ENCODE measurements around the gene PAN2. TPM values are rescaled to one million over a fixed set of nuclear protein-coding genes. Genes with fewer than 3 reads are reported as not detected.

PAN2 gene
- total RNA-seq, 1 experiment from 2014 or later, result 11.8 TPM

DNA sequence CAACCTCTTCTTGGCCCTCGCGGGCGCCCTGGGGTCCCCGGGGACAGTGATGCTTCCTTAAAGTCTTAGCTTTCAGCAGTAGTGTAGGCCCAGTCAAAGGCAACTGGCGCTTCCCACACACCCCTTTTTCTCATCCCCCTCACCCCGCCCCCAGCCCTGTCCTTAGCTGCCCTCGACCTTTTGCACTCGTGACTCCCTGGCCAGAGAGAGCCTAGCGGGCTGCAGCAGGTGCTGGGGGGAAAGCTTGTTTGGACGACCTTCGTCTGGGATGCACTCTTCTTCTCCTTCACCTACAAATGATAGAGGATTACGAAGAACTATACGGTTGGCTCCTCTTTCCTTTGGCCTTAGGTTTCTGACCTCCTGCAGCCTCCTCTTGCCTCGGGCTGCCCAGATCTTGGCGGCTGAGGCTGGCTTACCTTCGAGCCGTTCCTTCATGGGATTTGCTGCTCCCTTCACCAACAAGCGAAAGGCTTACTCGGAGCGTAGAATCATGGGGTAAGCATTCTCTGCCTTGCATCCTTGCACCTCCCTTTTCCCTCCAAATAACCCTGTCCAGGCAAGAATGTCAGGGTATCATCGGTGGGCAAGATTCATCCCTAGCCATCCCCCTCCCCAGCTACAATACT lies 66.2 kb downstream of the PAN2 start:
- DNase-seq (ENCODE audit: low spot score), result no peak

DNA sequence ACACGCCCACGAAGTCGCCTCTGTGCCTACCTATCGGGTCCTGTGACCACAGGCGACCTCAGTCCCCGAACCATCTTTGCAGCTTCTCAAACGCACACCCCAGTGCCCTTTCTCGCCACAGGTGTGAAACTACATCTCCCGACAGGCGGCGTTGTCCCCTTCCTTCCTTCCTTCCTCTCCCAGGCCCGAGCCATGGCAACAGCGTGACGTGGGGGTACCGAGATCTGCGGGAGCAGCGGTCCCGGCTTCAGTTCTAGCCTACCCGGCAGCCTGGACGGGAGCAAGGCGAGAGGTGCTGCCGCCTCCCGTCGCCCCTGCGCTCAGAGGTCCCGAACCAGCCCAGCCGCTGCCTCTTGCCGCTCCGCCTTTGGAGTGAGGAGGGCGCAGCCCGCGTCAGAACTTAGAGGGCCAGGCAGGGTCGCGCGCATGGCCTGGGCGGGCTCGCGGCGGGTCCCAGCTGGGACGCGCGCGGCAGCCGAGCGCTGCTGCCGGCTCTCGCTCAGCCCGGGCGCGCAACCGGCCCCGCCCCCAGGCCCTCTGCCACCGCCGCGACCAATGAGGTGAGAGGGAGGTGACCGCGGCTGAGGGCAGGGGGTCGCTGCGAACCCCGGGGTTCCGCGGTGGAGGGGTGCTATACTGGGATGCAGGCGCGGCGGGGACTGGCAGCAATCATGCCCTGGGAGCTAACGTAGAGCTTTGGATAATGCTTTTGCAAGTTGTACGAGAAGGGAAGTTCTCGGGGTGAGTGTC lies 66.9 kb downstream of the PAN2 start, which contains the start of gene COQ10A:
Gene COQ10A, plus strand, starts transcription at position 250 of the 750 bp plus-strand sequence. Its CDS starts 177 bp downstream, at position 427.
- DNase-seq (ENCODE audit: low spot score), result peak; percentile 84

Other genes with a start within 250 kb of the PAN2 start
- gene PA2G4, start 229.4 kb downstream of the PAN2 start, total RNA-seq (2014; rRNA removed; shearing (Covaris generic)), result 203 and 227 TPM in 2 replicates
- gene RPL41, start 217.4 kb downstream of the PAN2 start, total RNA-seq (2014; rRNA removed; shearing (Covaris generic)), result 3,847 and 4,326 TPM in 2 replicates
- 1.9 and 2.4 TPM in 2 replicates for gene ZC3H10, start 215.7 kb downstream of the PAN2 start, total RNA-seq (2014; rRNA removed; shearing (Covaris generic))
- gene ESYT1, start 205.7 kb downstream of the PAN2 start, total RNA-seq (2014; rRNA removed; shearing (Covaris generic)), result 62.9 and 80.8 TPM in 2 replicates
- gene MYL6B, start 181.4 kb downstream of the PAN2 start, total RNA-seq (2014; rRNA removed; shearing (Covaris generic)), result 88.0 and 129 TPM in 2 replicates
- gene MYL6, start 175.6 kb downstream of the PAN2 start, total RNA-seq (2014; rRNA removed; shearing (Covaris generic)), result 2,426 and 2,616 TPM in 2 replicates
- gene SMARCC2, start 144.5 kb downstream of the PAN2 start, total RNA-seq (2014; rRNA removed; shearing (Covaris generic)), result 19.6 and 22.9 TPM in 2 replicates
- 55.1 and 62.8 TPM in 2 replicates for gene RNF41, start 112.1 kb downstream of the PAN2 start, total RNA-seq (2014; rRNA removed; shearing (Covaris generic))
- gene NABP2, start 109.7 kb downstream of the PAN2 start, total RNA-seq (2014; rRNA removed; shearing (Covaris generic)), result 65.8 and 87.5 TPM in 2 replicates
- not detected in 2 replicates for gene SLC39A5, start 103.9 kb downstream of the PAN2 start, total RNA-seq (2014; rRNA removed; shearing (Covaris generic))
- gene ANKRD52, start 75.6 kb downstream of the PAN2 start, total RNA-seq (2014; rRNA removed; shearing (Covaris generic)), result 13.4 and 15.4 TPM in 2 replicates
- gene COQ10A, start 67.1 kb downstream of the PAN2 start, total RNA-seq (2014; rRNA removed; shearing (Covaris generic)), result 4.5 and 8.1 TPM in 2 replicates
- 122 and 155 TPM in 2 replicates for gene CS, start 33.7 kb downstream of the PAN2 start, total RNA-seq (2014; rRNA removed; shearing (Covaris generic))
- 142 and 167 TPM in 2 replicates for gene CNPY2, start 18.0 kb downstream of the PAN2 start, total RNA-seq (2014; rRNA removed; shearing (Covaris generic))
- 0.23 TPM in 1 of 2 replicates, not detected in the other for gene IL23A, start 4.9 kb upstream of the PAN2 start, total RNA-seq (2014; rRNA removed; shearing (Covaris generic))
- gene STAT2, start 26.1 kb upstream of the PAN2 start, total RNA-seq (2014; rRNA removed; shearing (Covaris generic)), result 125 and 159 TPM in 2 replicates
- not detected in 2 replicates for gene APOF, start 28.9 kb upstream of the PAN2 start, total RNA-seq (2014; rRNA removed; shearing (Covaris generic))
- gene TIMELESS, start 115.4 kb upstream of the PAN2 start, total RNA-seq (2014; rRNA removed; shearing (Covaris generic)), result 9.8 and 12.7 TPM in 2 replicates
- 0.17 TPM in 1 of 2 replicates, not detected in the other for gene MIP, start 120.7 kb upstream of the PAN2 start, total RNA-seq (2014; rRNA removed; shearing (Covaris generic))
- 1.6 and 1.8 TPM in 2 replicates for gene SPRYD4, start 134.6 kb upstream of the PAN2 start, total RNA-seq (2014; rRNA removed; shearing (Covaris generic))
- not detected in 2 replicates for gene GLS2, start 154.2 kb upstream of the PAN2 start, total RNA-seq (2014; rRNA removed; shearing (Covaris generic))
- gene RBMS2, start 187.8 kb upstream of the PAN2 start, total RNA-seq (2014; rRNA removed; shearing (Covaris generic)), result 6.8 and 11.6 TPM in 2 replicates